ENCODE results near the gene ST6GALNAC3. TPM values are rescaled to one million over a fixed set of nuclear protein-coding genes. Genes with fewer than 3 reads are reported as not detected.

Gene ST6GALNAC3
- total RNA-seq, 4 donors from 2014 or later, result 9.7 to 34.0 (median 14.1) TPM

- no peak for DNase-seq (ENCODE audit: low spot score)
- no peak for TF ChIP-seq CTCF (IDR thresholded peaks at IDR 0.05)
- no peak for ATAC-seq (ENCODE audit: low FRiP score)
Observed at GRCh38 chr1:76268341-76268740, 193.8 kb downstream of the ST6GALNAC3 start.

GRCh38 chr1:76269155-76269554 lies 194.6 kb downstream of the ST6GALNAC3 start:
- no peak for TF ChIP-seq CTCF (IDR thresholded peaks at IDR 0.05)
- no peak for ATAC-seq (ENCODE audit: low FRiP score)

GRCh38 chr1:76274302-76274701 lies 199.8 kb downstream of the ST6GALNAC3 start:
- ATAC-seq (ENCODE audit: low FRiP score), result no peak

More at GRCh38 chr1:76269155-76269554, 194.6 kb downstream of the ST6GALNAC3 start:
- DNase-seq (ENCODE audit: low spot score), result no peak

GRCh38 chr1:76274718-76275117 lies 200.2 kb downstream of the ST6GALNAC3 start:
- ATAC-seq (ENCODE audit: low FRiP score), result no peak

More at GRCh38 chr1:76274302-76274701, 199.8 kb downstream of the ST6GALNAC3 start:
- no peak for DNase-seq (ENCODE audit: low spot score)
- no peak for TF ChIP-seq CTCF (IDR thresholded peaks at IDR 0.05)

GRCh38 chr1:76278711-76279100 lies 204.2 kb downstream of the ST6GALNAC3 start:
- TF ChIP-seq CTCF (IDR thresholded peaks at IDR 0.05), result no peak
- DNase-seq (ENCODE audit: low spot score), result no peak
- no peak for ATAC-seq (ENCODE audit: low FRiP score)

More at GRCh38 chr1:76274718-76275117, 200.2 kb downstream of the ST6GALNAC3 start:
- no peak for TF ChIP-seq CTCF (IDR thresholded peaks at IDR 0.05)
- DNase-seq (ENCODE audit: low spot score), result no peak

GRCh38 chr1:76279101-76279748 lies 204.7 kb downstream of the ST6GALNAC3 start:
- no peak for ATAC-seq (ENCODE audit: low FRiP score)
- TF ChIP-seq CTCF (IDR thresholded peaks at IDR 0.05), result no peak
- no peak for DNase-seq (ENCODE audit: low spot score)

- DNase-seq (ENCODE audit: low spot score) (no peak), ATAC-seq (ENCODE audit: low FRiP score) (no peak)
- TF ChIP-seq CTCF (IDR thresholded peaks at IDR 0.05), result no peak
Observed at GRCh38 chr1:76281306-76281705, 206.8 kb downstream of the ST6GALNAC3 start.

All from omental fat pad (tissue), 4 donors.